ENCODE results near the gene SEC16A.

SEC16A gene

DNA sequence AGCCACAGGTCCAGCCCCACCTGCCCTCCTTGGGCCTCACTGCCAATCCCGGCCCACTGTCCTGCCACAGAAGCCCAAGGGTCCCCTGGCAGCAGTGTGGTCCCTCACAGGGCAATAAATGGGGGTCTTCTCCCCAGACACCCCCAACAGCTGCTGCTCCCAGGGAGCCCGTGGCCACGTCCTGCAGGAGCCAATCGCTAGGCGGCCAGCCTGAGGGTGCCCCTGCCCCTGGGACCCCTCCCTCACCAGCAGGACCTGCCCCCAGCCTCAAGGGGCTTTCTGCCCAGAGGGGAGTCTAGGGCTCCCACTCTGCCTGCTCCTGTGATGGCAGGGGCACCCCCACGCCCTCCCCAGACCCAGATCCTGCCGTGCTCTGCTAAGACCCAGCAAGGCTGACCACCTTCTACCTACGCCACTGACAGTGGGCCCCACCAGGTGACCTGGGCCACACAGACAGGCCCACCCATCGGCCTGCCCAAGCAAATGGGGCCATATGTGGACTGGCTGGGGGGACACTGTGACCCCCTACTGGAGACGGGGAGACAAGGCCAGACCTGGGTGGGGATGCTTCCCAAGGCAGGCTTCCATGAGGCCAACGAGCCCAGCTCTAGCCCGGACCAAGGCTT lies 46.0 kb upstream of the SEC16A start:
- Histone ChIP-seq H3K79me2 (ENCODE audit: low read length) (peaks cover 93% of the 10 kb centered on the region), H3K27ac (ENCODE audit: low read length) (no peak overlapping the region), H3K4me1 (ENCODE audit: low read length) (no peaks in the 10 kb centered on the region)

DNA sequence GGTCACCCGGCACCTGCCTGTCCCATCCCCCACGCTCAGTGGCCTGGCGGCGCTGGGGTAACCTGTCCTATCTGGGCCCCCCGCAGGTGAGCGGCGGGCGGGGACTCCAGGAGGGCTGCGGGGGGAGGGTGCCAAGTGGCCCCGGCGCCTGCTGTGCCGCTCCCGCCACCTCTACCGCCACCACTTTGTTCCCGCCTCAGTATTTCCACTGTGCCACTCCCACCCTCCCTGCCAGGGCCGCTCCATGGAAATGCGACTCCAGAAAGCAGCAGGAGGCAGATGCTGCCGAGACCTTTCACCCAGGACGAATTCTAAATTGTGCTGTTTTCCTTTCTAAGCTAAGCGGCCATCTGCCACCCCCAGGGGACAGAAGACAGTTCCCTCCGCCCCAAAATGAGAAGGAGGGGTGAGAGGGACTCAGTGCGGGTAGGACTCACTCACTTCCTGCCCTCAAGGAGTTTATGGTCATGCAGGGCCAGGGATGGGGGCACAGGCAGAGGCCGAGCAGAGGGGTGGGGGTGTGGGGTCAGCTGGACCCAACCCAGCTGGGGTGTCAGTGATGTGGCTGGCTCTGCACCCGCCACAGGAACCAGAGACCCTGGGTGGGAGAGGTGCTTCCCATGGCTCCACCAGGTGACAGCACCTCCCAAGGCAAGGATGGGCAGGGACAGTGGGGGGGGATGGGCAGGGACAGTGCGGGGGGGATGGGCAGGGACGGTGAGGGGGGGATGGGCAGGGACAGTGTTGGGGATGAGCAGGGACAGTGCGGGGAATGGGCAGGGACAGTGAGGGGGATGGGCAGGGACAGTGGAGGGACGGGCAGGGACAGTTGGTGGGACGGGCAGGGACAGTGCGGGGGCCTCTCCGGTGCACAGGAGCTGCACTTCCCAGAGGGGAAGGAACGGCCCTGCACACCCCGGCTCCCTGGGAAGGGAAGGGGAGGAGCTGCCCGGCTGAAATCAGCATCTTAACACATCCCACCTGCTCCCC lies 45.2 kb upstream of the SEC16A start:
- Histone ChIP-seq H3K27ac (ENCODE audit: low read length) (no peak overlapping the region), H3K9me2 (replicated peaks; ENCODE audit: insufficient read depth, low read length) (no peaks in the 10 kb centered on the region), H3K4me1 (ENCODE audit: low read length) (no peaks in the 10 kb centered on the region), H3K9ac (ENCODE audit: low read length) (no peak overlapping the region), H3K9me3 (replicated peaks; ENCODE audit: insufficient read depth, low read length) (no peaks in the 10 kb centered on the region), H3K36me3 (replicated peaks; ENCODE audit: insufficient read depth, low read length) (no peaks in the 10 kb centered on the region), H3K27me3 (replicated peaks; ENCODE audit: insufficient read depth, low read length) (no peaks in the 10 kb centered on the region), H3K4me2 (ENCODE audit: low read depth, low read length) (no peak overlapping the region), H3K79me2 (ENCODE audit: low read length) (peaks cover 85% of the 10 kb centered on the region), H4K20me1 (ENCODE audit: insufficient read depth, low read length) (no peaks in the 10 kb centered on the region), H3K4me3 (ENCODE audit: low read length) (no peak overlapping the region), H2AFZ (ENCODE audit: low read length) (no peak overlapping the region), H3F3A (ENCODE audit: insufficient read depth, low read length) (no peaks in the 10 kb centered on the region)
- no peak for DNase-seq
- TF ChIP-seq, protein P1, sequence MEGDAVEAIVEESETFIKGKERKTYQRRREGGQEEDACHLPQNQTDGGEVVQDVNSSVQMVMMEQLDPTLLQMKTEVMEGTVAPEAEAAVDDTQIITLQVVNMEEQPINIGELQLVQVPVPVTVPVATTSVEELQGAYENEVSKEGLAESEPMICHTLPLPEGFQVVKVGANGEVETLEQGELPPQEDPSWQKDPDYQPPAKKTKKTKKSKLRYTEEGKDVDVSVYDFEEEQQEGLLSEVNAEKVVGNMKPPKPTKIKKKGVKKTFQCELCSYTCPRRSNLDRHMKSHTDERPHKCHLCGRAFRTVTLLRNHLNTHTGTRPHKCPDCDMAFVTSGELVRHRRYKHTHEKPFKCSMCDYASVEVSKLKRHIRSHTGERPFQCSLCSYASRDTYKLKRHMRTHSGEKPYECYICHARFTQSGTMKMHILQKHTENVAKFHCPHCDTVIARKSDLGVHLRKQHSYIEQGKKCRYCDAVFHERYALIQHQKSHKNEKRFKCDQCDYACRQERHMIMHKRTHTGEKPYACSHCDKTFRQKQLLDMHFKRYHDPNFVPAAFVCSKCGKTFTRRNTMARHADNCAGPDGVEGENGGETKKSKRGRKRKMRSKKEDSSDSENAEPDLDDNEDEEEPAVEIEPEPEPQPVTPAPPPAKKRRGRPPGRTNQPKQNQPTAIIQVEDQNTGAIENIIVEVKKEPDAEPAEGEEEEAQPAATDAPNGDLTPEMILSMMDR (IDR thresholded peaks at IDR 0.05; ENCODE audit: low read length) = no peak
- TF ChIP-seq EZH2phosphoT487 (IDR thresholded peaks at IDR 0.05; ENCODE audit: low read length) (no peak), EZH2 (optimal IDR thresholded peaks at IDR 0.05; ENCODE audit: low read depth, low read length) (no peak)

More for the DNA sequence above, 46.0 kb upstream of the SEC16A start:
- no peak overlapping the region for H3K4me3 ChIP-seq (ENCODE audit: low read length)
- no peaks in the 10 kb centered on the region for H3F3A ChIP-seq (ENCODE audit: insufficient read depth, low read length)
- no peak for DNase-seq
- H3K9me3 ChIP-seq (replicated peaks; ENCODE audit: insufficient read depth, low read length) = no peaks in the 10 kb centered on the region
- no peak overlapping the region for H2AFZ ChIP-seq (ENCODE audit: low read length)
- no peak overlapping the region for H3K9ac ChIP-seq (ENCODE audit: low read length)
- no peaks in the 10 kb centered on the region for H3K36me3 ChIP-seq (replicated peaks; ENCODE audit: insufficient read depth, low read length)
- no peak overlapping the region for H3K4me2 ChIP-seq (ENCODE audit: low read depth, low read length)
- no peaks in the 10 kb centered on the region for H4K20me1 ChIP-seq (ENCODE audit: insufficient read depth, low read length)
- TF ChIP-seq, protein P1 (IDR thresholded peaks at IDR 0.05; ENCODE audit: low read length) = no peak
- TF ChIP-seq EZH2 (optimal IDR thresholded peaks at IDR 0.05; ENCODE audit: low read depth, low read length) (no peak), EZH2phosphoT487 (IDR thresholded peaks at IDR 0.05; ENCODE audit: low read length) (no peak)
- H3K9me2 ChIP-seq (replicated peaks; ENCODE audit: insufficient read depth, low read length) = no peaks in the 10 kb centered on the region
- no peaks in the 10 kb centered on the region for H3K27me3 ChIP-seq (replicated peaks; ENCODE audit: insufficient read depth, low read length)

DNA sequence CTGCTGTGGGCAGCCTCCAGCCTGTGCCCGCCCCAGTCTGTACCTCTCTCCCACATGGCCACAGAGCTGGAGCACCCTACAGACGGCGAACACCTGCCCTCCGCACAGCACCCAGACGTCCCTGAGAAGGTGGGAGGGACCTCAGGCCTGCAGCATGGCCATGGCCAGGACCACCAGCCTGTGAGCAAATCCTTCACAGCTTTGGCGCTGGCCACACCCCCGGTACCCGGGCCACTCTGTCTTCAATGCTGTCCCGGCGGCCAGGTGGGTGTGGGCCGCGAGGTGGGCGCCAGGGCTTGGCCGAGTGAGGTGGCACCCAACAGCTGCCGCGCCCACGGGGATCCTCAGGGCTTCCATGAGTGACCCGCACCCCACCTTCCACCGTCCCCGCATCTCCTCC lies 44.3 kb upstream of the SEC16A start:
- Histone ChIP-seq H3K4me2 (ENCODE audit: low read depth, low read length) (no peak overlapping the region), H3K36me3 (replicated peaks; ENCODE audit: insufficient read depth, low read length) (no peaks in the 10 kb centered on the region), H3F3A (ENCODE audit: insufficient read depth, low read length) (no peaks in the 10 kb centered on the region), H3K4me3 (ENCODE audit: low read length) (no peak overlapping the region), H3K9me3 (replicated peaks; ENCODE audit: insufficient read depth, low read length) (no peaks in the 10 kb centered on the region), H2AFZ (ENCODE audit: low read length) (no peak overlapping the region), H3K79me2 (ENCODE audit: low read length) (peaks cover 76% of the 10 kb centered on the region), H3K4me1 (ENCODE audit: low read length) (no peaks in the 10 kb centered on the region), H3K9ac (ENCODE audit: low read length) (no peak overlapping the region), H4K20me1 (ENCODE audit: insufficient read depth, low read length) (no peaks in the 10 kb centered on the region), H3K27me3 (replicated peaks; ENCODE audit: insufficient read depth, low read length) (no peaks in the 10 kb centered on the region), H3K9me2 (replicated peaks; ENCODE audit: insufficient read depth, low read length) (no peaks in the 10 kb centered on the region), H3K27ac (ENCODE audit: low read length) (no peak overlapping the region)
- no peak for TF ChIP-seq EZH2phosphoT487 (IDR thresholded peaks at IDR 0.05; ENCODE audit: low read length)
- no peak for TF ChIP-seq EZH2 (optimal IDR thresholded peaks at IDR 0.05; ENCODE audit: low read depth, low read length)
- TF ChIP-seq, protein P1 (IDR thresholded peaks at IDR 0.05; ENCODE audit: low read length) = no peak
- DNase-seq = no peak
